ENCODE data around the gene SNRPD3.
A peak's percentile ranks its signal among the peaks of the same experiment; 100 is the strongest.

Gene SNRPD3

DNA sequence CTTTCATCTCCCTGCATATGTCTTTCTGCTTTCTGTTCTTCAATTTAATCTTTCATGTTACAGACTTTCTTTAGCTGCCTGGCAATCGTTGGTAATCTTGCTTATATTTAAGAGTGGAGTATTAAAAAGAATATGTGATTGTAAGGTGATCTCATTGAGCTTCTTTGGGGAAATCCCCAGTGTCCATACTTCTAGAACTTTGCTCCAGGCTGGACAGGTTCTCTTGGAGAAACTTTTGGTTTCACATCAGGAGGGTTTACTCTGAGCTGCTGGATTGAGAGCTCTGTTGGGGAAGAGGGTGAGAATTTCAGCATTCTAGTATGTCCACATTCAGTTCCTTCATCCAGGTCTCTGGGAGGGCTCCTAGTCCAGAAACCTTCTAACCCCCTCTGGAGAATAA lies 21.0 kb downstream of the SNRPD3 start:
- no peak for DNase-seq

DNA sequence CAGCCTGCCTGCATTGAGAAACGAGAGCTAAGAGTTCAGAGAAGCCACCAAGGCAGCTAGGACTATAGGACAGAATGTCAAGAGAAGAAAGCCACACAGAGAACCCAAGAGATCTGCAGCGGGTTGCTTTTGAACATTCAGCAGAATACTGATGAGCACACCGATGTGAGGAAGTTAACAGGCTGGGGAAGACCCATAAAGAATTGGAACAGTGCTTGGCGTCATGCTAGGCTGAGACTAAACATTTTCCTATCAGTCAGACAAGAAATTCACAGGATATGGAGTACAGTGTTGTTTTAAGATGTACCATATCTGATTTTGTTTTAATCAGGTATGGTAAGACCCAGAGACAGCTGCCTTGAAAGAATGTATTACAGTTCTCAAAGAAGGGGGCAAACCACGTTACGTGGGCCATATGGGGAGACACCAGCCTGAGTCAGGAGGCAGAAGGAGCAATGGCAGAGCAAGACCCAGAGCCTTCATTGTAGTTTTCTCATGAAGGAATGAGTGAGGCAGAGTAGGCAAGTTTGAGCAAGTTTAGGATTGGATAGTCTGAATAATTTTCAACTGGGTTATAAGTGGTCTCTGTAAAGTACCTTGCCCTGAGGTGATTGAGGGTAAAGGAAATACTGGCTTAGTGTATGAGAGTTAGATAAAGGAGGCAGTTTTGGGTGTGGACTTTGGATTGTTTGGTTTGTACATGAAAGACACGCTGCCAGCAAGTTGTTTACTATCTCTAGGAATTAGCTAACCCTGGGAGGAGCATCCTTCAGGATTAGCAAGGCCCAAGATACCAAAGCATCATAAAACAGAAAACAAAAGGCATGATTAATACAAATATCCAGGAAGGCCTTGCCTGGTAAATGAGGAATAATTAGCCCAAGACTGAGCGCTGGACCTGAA lies 22.8 kb downstream of the SNRPD3 start:
- no peak for DNase-seq

DNA sequence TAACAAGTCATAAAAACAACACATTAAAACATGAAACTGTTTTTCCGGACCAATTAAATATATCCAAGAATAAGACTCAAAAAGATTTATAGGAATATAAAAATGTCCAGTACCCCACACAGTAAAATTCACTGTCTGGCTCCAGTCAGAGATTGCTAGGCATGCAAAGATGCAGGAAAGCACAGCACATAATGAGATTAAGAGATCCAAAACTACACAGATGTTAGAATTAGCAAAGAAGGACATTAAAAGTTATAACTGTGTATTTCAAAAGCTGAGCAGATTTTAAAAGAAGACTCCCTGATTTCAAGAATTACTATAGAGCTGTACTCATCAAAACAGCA lies 23.4 kb downstream of the SNRPD3 start:
- DNase-seq = no peak

DNA sequence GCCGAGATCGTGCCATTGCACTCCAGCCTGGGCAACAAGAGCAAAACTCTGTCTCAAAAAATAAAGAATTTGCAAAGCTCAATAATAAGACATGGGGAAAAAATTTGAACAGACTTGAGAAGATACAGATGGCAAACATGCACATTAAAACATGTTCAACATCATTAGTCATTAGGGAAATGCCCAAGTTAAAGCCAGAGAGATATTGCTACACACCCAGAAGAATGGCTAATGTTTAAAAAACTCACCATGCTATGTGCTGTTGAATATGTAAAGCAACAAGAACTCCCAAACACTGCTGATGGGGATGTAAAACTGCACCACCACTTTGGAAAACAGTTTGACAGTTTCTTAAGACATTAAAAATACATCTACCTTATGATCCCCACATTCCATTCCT lies 24.5 kb downstream of the SNRPD3 start:
- no peak for DNase-seq

DNA sequence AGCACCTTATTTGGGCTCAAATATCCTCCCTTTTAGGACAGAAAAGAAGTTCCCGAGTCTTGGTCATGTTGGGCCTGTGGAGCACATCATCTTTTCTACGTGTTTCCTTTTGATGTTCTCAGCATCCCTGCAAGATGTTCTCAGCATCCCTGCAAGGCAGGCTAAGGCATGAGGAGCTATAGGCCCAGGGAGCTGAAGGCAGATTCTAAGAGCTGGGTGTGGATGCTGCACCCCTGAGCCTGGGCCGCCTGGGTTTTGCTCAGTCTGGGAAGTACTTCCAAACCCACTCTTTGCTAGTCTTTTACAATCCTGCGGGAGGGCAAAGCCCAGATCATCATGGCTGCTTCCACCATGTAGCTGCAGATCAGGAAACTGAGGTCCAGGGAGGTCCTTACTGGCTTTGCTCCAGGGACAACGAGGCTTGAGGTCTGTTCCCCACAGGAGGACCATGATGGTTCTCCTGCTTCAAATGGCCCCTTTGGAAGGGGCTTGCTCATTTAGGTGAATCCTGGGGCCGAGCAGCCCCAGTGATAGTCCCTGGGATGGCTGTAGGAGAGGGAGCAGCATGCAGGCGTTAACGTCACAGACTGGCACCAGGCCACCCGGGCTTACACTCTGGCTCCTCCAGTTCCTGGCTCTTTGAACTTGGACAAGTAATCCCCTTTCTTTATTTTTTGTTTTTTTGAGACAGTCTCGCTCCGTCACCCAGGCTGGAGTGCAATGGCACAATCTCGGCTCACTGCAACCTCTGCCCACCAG lies 26.4 kb downstream of the SNRPD3 start:
- no peak for DNase-seq

DNA sequence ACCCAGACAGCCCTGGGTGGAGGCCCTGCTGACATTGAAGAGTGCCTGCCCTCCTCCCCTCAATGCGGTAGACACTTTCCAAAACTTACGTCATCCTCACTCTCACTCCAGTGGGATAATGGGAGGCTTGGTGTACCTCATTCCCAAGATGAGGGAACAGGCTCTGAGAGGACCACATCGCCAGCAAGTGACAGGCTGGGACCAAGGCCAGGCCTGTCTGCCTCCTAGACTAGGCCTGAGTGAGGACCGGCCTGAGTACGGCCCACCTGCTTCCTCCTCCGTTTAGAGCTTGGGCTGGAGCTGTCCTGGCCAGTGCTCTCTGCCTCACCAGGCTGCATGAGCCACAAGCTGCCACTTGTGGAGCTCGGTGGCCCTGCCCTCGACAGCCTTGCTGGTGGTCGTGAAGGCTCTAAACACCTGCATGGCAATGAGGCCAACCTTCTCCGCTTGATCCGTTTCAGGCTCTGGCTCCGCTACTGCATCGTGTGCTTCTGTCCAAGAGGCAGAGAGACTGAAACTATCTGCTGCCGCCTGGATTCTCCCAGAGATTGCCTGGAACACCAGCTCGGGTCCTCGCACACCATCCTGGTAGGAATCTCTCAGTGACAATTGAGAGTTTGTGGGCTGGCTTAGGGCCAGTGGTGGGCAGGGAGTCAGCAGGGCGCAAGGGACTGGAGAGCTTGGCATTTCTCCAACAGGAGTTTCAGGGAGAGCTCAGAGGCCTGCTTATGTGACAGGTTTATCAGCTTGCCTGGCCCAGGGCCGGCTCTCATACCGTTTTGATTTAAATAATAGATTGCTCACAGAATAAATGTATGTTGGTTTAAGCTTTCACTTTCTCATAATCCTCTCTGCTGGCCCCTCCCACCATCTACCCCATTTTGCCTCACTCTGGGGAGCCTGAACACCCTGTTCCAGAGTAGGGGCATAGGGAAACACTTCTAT lies 27.7 kb downstream of the SNRPD3 start:
- DNase-seq = no peak

DNA sequence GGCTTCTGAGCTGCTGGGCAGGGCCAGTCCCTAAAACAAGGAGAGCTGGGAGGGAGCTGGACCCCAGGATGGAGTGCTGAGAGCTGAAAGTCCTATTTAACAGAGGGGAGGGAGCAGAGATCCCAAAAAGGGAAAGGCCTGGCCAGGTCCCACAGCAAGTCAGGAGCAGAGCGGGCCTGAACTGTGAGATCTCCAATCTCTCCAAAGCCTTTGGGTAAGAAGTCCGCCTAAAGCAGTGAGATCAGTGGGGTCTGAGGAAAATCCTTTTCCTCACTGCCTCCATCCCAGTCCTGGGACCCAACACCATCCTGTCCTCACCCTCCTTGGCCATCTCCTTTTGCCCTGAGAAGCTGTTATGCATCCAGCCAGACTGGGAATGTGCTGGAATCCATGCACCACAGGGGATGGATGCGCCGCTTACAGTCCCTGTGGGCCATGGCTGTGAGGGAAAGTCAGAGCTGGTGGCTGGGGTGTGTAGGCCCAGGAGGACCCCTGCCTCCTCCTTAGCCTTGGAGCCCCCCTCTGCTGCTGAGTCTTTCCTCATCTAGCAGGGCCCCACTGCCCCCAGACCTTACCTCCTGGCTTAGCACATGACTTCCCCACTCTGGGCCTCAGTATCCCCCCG lies 28.5 kb downstream of the SNRPD3 start:
- DNase-seq = no peak

DNA sequence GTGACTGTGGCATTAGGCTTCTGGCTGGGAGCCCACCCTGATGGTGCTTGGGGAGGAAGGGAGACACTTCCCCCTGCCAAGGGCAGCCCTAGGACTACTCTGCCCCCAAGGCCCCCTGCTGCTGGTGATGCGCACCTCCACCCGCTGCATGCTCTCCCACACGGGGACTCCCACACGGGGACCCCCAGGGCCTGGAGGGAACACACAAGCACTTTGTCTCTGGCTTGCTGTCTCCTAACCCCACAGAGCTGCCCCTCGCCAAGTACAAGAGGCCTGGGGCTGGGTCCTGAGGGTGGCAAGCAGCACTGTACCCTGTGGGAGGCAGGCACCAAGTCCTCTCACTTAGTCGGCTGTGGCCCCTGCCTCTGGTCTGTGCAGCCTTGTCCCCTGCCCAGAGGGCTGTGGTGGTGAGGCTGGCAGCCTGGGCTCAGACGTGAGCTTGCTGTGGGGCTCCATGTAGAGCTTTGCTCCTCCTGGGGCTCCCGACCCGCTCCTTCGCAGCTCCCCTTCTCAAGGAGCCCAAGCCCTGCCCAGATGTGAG lies 29.1 kb downstream of the SNRPD3 start:
- no peak for DNase-seq

DNA sequence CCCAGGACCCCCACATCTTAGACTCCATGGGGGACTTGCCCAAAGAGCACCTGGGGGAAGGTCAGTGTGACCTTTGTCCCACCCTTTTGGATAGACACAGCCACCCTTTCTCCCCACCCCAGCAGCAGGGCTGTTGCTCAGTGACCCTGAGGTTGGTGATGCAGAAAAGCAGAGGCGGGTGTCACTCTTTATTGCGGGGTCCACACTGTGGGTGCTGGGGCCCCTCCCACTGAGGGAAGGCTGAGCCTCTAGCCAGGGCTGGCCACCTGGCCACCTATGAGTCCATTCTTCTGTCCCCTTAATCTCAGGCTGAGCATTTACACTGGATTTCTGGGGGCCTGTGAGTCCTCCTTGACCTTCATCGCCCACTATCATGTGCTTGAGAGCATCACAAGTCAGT lies 29.7 kb downstream of the SNRPD3 start:
- DNase-seq = no peak

DNA sequence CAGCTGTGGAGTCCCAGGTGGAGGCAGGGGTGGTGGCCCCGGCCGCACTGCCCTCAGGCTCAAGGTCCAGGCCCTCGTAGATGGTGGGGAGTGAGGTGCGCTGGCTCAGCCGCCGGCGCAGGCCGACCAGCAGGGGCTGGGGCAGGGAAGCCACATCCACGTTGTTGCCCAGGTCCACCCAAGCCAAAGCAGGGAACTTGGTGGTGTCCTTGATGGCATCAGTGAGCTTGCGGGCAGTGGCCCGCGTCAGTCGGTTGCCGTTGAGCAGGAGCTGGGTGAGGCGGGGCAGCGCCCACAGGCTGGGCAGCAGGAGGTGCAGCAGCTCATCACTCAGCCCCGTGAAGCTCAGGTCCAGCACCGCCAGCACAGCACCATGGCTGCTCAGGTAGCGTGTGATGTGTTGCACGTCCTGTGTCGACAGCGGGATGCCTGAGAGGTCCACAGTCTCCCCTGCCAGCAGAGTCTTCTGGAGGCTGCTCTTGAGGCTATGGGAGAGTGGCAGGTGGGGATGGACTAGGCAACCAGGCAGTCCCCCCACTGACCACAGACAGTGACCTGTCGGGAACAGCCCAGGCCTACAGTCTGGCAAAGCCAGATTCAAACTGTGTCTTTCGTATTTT lies 30.2 kb downstream of the SNRPD3 start:
- DNase-seq = no peak

DNA sequence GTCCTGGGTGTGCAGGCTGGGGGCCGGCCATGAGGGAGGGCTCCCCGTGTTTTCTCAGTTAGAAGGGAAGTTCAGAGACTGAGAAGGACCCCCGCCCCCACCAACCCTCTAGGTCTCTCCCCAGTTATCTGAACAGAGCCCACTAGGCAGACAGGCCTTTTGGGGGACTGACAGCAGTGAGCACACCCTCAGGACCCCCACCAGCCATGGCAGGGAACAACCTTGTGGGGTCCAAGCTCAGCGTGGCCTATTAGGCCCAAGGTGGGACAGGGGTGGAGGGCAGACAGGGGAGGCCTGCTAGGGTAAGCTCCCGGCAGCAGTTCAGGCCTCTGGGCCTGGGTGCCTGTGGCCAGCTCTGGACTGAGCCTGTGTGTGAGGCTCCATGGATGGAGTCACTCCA lies 31.5 kb downstream of the SNRPD3 start:
- no peak for DNase-seq

DNA sequence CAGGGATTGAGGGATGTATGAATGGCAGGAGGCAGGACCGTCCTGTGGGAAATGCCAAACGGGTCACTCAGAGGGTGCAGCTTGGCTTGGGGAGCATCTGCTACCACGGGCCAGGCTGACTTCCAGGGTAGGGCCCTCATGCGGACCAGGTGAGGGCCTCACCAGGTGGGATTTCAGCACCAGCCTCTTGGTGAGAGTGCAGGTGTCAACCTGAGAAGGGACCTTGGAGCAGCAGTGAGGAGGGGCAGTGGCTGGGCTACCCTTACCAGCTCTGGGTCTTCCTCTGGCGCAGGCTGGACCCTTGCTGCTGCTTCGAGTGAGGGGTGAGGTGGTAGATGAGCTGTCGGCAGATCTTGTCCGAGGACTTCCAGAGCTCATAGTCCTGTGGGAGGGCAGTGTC lies 32.1 kb downstream of the SNRPD3 start:
- DNase-seq = no peak

DNA sequence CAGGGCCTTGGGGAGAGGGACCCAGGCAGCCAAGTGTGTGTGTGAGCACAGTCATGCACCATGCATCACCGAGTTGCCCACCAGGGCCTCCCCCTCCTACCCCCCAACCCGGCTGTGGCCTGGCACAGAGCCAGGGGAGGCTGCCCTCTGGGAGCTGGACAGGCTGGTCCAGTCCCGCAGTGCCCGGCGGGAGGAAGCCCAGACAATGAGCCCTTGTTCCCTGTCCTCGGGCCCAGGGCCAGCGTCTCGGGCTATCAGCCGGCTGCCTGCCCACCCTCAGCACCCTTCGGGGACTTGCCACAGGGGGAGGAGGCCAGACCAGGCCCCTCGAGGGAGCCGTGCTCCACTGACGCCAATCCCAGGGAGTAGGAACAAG lies 32.6 kb downstream of the SNRPD3 start:
- no peak for DNase-seq

DNA sequence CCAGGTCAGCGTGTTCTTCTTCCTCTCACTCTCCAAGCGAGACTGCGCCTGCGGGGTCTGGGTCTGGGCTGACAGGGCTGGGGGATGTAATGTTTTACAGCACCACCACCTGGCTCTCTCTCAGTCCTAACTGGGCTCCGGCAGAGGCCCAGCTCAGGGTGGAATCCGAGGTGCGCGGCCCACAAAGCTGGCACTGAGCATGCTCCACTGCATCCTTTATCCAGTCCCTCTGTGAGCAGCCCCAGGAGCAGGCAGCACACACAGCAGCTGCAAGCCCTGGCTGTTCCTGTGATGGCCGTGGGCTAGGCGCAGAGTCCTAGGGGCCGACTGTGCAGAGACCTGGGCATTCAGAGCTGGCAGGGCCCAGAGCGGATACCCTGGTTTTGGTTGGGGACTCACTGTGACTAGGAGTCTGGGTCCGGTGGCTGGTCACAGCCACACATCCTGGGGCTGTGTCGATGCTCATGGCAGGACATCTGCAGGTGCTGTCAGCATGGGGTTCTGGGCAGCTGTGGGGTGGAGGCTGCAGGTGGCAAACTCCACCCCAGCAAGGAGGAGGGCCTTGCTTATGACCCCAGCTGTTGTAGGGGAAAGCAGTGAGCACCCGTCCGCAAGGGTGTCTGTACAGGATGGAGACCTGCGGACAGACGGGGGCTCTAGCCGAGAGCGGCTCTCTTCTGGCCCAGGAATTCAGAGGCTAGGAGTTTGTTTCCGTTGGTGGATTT lies 33.1 kb downstream of the SNRPD3 start:
- no peak for DNase-seq

DNA sequence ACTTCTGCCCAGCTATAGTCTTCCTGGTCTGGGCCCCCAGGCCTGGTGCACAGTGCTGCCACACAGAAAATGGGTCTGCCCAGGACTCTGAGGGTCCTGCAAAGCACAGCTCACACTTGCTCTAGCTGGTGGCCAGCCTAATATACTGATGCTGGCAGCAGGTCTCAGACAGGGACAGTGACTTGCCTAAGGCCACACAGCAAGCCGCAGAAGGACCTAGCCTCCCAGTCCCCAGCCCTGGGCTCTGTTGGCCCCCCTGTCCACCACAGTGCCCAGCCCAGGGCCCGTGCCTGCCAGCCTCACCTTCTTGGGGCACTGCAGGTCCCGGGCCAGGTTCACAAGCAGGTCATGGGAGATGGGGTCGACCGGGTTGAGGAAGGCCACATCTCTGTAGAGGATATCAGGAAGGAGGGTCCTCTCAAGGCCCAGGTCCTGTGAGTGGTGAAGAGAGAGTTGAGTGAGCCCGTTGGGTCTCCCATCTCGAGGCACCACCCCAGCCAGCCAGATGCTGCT lies 33.8 kb downstream of the SNRPD3 start:
- no peak for DNase-seq

DNA sequence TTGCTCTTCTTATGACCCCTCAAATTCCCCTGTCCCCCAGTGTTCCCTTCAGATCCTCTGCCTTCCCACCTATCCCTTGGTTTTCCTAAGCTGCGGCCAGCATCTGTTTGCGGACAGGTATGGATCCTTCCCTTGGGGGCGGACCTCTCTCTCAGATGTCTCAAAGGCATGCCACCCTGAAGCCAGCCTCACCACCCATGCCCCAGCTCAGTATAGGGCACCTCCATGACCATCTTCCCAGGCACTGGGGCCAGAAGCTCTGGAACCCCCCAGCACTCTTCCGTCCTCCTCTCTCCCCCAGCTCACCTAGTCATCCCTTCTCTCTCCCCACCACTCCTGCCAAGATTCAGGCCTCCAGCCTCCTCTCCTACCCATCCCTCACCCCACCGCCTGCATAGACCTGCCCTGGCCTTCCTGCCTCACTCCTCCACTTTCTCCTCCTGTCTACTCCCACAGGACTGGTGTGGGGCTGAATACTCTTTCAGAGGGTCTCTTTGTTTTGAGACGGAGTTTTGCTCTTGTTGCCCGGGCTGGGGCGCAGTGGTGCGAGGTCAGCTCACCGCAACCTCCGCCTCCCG lies 34.9 kb downstream of the SNRPD3 start:
- DNase-seq = no peak

DNA sequence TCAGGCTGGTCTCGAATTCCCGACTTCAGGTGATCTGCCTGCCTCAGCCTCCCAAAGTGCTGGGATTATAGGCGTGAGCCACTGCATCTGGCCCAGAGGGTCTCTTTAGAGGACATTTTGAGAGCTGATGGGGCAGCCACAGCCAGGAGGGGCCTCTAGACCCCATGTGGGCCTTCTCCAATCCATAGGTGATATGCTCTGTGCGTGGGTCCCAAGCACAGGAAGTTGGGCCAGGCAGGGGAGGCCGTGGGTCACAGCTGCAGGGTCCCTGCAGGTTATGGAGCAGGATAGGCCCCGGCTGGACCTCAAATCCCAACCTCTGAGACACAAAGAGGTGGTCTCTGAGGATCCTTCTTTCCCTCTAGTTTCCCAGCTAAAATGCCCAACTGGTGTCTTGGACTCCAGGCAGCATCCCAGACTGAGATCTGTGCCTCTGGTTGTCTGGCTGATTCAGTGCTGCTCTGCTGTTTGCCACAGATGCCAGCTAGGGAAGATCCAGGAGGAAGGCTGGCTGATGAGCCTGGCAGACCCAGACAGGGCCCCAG lies 35.6 kb downstream of the SNRPD3 start:
- no peak for DNase-seq

DNA sequence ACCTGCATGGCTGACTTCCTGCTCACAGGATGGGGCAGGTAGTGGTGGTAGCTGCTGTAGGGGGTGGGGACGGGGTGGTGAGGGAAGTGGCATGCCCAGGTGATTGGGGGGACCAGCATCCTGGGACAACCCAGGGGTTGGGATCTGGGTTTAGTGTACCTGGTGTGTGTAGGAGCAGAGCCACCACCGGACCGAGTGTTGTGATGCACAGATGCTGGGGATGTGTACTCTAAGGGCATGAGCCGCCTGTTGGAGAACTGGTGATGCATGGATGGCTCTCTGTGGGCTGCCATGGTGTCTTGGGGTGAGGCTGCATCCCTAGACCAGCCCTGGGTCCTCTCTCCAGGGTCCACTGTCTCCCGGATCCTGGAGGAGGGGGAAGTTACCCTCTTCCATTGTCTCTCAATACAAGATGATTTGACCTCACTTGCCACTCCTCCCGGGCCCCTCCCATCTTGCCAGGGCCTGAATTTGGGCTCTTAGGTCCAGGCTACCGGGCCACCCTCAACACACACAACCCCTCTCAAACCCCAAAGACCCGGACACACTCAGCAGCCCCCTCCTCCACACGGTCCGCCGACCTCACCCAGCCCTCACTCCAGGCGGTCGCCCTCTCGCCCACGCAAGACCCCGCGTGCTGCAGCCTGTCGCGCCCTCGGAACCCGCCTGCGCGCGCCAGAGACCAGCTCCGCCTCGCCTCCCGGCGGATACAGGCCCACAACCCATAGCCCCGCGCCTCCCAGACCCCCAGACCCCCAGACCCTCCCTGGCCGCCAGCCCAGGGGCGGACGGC lies 36.5 kb downstream of the SNRPD3 start:
- DNase-seq = no peak

DNA sequence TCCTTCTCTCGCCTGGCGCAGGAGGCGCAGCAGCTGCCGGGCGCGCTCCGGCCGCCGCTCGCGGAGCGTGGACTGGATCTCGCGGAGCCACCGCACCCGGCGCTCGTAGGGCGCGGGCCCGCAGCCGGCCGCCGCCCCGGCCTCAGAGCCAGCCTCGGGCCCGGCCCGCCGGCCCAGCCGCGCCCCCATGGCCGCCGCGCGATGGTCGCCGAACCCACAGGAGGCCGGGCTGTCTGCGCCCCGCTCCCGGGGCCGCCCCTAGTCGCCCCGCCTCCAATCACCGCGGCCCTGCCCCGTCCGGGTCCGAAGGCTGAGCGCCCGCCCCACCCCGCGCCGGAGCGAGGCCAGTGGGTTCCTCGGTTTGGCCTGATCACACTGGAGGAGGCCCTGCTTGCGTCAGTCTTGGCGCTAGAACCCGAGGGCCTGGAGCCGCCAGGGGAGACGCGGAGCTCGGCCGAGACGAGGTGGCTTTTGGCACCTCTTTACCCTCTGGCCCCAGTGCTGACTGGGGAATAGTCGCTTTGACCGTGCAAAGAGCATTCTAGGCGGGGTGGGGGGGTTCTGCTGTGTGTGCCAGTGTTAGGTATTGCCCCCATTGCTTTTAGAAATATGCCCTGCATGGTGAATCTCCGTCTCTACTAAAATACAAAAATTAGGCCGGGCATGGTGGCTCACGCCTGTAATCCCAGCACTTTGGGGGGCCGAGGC lies 37.2 kb downstream of the SNRPD3 start, which contains the start of gene LRRC75B:
Gene LRRC75B, minus strand, starts transcription at position 223 of the 708 bp plus-strand sequence. Its CDS starts 34 bp downstream, at position 189.
- DNase-seq = peak; percentile 27
